NCI-H1930 (cell line): Measurements from ENCODE around the gene DMBX1.

Source experiments
- DNase-seq, 2 experiments: peaks; one replicate each; lab custom pipeline; 2025; lab: John Stamatoyannopoulos, UW

The DMBX1 gene

DNA sequence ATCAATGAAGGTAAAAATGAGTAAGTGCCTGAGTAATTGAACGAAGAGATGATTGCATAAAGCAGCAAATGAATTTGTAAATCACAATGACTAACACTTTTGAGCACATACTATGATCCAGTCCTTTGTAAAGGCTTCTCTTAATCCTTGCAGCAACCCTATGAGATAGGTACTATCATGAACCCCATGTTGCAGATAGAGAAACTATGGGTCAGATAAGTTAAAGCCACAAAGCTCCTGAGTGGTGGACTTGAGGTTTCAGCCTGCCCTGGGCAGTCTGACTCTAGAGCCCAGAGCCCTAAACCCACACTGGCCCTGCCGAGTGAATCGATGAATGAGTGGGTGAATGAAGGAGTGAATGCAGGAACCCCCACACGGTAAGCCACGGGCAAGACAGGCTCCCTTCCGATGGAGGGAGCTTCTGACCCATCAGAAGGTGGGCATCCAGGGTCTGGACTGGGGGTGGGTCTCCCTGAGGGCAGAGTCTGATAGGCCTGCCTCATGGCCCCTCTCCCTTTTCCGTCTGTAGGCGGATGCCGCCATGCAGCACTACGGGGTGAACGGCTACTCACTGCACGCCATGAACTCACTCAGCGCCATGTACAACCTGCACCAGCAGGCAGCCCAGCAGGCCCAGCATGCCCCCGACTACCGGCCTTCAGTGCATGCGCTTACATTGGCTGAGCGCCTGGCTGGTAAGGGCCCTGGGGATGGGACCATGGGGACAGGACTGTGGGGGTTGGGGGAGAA is 17.0 kb downstream of the DMBX1 start:
- DNase-seq, result no peak

DNA sequence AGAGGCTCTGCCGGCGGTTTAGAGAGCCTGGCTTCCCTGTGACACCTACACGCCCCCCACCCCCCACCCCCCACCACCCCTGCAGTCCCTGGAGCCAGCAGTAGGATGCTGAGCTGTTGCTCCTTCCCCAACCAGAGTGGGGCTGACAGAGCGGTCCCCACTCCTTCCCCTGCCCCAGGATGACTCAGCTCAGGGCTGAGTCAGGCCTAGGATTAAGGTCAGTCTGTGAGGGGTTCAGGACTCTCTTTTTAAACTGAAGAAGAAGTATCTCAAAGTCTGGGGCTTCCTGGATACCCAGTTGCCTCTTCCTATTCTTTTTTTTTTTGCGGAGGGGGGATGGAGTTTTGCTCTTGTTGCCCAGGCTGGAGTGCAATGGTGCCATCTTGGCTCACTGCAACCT is 19.1 kb downstream of the DMBX1 start:
- DNase-seq, result no peak

GRCh38 chr1:46510341-46510997 is 20.8 kb downstream of the DMBX1 start:
- DNase-seq, result no peak

DNA sequence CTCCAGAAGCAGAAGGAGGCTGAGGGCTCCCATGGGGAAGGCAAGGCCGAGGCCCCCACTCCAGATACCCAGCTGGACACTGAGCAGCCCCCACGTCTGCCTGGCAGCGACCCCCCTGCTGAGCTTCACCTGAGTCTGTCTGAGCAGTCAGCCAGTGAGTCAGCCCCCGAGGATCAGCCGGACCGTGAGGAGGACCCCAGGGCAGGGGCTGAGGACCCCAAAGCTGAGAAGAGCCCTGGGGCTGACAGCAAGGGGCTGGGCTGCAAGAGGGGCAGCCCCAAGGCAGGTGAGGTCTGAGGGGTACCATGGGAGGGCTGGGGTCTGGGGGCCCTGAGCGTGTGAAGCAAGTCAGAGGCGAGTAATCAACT is 21.3 kb downstream of the DMBX1 start:
- DNase-seq, result no peak

GRCh38 chr1:46512135-46512791 is 22.6 kb downstream of the DMBX1 start:
- DNase-seq, result no peak

GRCh38 chr1:46512792-46513190 is 23.2 kb downstream of the DMBX1 start:
- no peak for DNase-seq

GRCh38 chr1:46513536-46513935 is 23.9 kb downstream of the DMBX1 start:
- no peak for DNase-seq

DNA sequence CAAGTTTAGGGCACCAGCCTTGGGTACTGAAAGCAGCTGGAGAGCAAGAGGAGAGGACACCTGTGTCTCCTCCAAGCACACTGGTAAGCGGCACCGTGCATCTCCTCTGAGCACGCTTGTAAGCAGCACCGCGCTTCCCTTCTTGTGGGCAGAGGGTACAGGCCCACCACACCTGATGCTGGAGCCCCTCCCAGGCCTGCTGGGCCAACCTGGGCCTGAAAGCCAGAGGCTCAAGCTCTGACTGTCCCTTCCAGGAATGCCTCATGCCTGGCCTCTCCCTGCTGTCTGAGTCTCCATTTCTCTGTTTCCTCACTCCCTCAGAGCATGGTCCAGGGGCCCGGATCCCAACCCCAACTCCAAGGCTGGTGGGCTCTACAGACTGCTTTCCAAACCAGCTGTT is 25.9 kb downstream of the DMBX1 start:
- DNase-seq, result no peak

- no peak for DNase-seq
Measured at GRCh38 chr1:46516200-46516950, 26.7 kb downstream of the DMBX1 start.

DNA sequence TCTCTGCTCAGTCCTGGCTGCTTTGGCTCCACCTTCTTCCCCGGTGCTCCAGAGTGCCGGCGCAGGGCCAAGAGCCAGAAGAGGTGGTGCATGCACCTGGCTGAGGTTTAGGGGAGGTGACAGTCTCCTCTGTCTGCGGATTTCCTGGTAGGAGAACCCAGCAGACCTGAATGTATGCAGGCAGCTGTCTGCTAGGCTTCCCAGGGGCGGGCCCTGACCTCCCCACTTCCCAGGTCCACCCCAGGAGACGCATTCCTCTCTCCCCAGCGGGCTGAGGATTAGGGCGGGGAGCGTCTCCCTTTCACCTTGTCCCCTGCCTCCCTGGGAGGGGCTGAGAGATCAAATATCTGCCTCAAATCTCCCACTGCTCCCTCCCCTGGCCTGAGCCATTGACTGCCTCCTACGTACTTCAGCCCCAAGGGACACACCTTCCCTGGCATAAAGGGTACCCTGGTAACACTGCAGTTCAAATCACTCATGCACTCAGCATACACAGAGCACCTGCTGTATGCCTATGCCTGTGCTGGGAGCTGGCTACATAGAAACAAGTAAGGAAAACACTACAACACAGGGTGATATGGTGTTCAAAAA is 27.5 kb downstream of the DMBX1 start:
- DNase-seq, result no peak

- DNase-seq, result no peak
Measured at GRCh38 chr1:46517932-46518498, 28.4 kb downstream of the DMBX1 start.

DNA sequence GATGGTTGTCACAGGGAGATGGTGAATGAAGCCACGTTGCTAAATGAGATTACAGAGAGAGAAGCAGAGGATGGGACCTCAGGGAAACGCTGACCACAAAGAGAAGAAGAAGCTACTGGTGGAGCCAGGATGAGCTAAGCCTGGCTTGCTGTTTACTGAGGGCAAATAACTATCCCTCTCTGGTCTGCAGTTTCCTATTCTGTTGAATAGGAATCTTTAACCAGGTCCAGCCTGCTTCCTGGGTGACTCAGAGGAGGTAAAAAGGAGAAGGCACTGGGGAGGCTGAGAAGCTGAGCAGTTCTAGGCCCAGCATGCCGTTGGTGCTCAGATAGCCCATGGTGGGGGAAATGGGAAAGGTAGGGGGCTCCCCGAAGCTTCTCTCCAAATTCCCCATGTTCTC is 29.6 kb downstream of the DMBX1 start:
- DNase-seq, result no peak

DNA sequence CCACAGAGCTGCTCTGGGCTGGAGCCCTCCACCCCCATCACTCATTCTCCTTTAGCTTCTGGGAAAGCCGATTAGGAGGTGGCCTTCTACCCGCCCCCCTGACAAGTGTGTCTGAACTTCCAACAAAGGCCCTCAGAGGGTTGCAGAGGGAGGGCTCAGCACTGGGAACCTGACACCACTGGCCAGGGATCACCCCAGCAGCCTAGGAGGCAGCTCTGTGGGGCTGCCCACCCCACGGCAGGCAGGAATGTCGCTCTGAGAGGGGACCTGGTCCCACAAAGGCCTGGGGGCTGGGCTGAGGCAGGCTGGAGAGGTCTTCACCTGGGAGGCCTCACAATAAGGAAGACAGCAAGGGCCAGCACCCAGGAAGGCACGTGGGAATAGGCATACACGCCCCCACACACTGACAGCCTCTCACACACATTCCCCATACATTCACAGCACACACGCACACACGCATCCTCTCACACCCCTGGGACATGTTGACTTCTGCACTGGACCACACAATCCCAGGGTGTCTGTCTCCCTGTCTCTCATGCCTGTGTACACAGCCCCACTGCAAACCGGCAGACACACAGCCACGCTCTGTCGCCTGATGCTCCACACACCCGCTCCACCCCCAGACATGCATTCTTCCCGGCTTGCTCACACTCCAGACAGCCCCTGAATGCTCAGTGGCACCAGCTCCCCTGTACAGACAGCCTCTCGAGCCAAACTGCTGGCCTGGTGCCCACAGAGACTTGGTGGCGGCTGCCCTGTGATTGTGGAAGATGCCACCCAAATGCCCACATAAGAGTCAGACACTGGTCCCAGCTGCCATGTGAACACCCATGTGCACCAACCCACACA is 30.7 kb downstream of the DMBX1 start:
- DNase-seq, result no peak

DNA sequence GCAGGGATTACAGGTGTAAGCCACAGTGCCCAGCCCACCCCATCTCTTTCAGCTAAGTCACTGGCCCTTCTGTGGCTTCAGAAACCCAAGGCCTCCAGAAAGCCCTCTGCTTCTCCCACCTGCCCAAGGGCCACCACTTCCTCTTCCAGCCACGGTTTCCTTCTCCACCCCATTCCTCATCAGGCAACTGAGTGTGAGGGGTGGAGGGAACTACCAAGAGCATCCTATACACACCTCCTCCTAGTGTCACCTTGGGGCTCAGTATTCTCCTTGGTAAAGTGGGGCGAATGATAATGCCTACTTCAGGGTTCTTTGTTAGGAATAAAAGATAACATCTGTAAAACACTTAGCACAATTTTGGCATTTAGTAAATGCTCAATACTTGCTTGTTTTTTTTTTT is 31.8 kb downstream of the DMBX1 start:
- DNase-seq, result no peak

DNA sequence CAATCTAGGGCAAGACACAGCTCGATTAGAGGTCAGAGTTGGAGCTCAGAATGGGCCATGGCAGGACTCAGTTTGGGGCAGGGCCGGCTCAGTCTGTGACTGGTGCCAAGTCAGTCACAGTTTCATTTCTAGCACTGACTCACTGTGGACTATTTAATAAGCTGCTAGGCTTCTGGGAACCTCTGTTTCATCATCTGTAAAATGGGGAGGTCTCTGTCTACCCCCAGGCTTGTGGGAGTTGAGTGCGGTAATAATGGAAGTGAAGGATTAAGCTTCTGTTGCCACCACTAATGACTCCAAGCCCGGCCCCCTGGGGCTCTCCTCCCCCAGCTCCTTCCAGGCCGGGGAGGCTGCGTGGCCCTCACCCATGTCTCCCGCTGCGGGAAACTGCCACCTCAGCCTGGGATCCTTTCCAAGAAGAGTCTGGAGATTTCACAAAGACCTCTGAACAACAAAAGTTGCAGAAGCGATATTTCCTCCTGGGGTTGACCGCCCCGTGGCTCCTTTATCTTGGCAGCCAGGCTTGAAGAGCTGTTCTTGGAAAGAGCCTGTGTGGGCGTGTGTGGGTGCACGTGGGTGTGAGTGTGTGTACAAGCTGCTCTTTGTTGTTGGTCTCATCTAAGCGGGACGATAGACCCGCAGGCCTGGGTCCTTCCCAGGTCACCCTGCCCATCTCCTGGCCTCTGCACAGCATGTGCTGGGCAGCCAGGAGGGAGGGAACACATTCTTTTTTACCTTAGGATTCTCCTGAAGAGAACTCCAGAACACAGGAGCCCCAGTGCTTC is 32.7 kb downstream of the DMBX1 start:
- no peak for DNase-seq

GRCh38 chr1:46522969-46523320 is 33.3 kb downstream of the DMBX1 start:
- DNase-seq, result no peak

DNA sequence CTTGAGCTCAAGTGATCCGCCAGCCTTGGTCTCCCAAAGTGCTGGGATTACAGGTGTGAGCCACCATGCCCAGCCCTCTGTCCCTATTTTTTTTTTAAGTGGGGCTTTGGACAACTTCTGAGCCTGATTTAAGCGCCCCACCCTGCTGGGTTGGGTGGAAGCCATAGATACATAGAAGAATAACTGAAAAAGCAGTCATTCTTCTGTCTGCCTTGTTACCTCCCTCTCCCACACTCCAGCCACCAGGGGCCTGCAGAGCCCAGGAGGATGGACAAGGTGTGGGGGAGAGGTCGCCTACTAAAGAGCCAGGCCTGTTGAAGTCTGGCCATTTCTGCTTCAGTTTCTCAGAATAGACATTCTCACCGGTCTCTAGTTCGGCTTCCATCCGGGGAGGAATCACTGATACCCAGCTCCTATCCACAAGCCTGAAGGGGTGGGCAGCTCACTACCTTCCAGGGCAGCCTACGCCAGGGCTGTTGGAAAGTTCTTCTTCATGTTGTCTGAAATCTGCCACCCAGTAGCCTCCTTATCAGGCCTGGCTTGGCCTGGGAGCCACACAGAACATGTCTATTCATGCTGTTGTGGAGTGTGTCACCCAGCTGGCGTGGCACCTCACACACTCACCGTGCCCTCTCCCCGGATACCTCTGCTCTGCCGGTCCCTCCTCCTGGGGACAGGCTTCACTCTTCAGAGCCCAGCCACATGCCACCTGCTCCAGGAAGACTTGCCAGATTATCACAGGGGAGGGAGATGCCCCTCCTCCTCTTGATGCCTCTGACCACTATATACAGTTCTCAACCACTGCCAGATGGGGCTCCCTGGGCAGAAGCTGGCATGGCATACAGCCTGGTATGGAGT is 34.1 kb downstream of the DMBX1 start:
- no peak for DNase-seq

DNA sequence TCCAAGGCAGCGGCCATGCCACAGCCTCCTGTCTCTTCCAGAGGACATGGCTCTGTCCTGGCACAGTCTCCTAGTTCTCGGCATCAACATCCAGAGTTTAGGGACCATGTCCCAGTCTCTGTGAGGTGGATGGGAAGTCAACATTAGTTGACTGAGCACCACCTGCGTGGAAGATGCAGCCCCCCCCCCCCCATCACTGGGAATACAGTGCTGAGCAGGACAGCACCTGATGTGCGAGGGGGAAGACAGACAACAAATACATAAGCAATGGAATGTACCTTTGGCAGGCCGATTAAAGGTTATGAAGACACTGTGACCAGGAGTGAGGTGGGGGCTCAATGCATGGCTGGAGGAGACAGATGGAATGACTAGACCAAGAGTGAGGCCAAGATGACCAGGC is 35.2 kb downstream of the DMBX1 start:
- no peak for DNase-seq

- no peak for DNase-seq
Measured at GRCh38 chr1:46525253-46525983, 35.8 kb downstream of the DMBX1 start.
